Measurements from ENCODE around the gene PRPSAP1. TPM values are rescaled to one million over a fixed set of nuclear protein-coding genes. Genes with fewer than 3 reads are reported as not detected.

PRPSAP1 gene
- total RNA-seq, 2 experiments from 2014 or later = 28.1 to 29.9 TPM

DNA sequence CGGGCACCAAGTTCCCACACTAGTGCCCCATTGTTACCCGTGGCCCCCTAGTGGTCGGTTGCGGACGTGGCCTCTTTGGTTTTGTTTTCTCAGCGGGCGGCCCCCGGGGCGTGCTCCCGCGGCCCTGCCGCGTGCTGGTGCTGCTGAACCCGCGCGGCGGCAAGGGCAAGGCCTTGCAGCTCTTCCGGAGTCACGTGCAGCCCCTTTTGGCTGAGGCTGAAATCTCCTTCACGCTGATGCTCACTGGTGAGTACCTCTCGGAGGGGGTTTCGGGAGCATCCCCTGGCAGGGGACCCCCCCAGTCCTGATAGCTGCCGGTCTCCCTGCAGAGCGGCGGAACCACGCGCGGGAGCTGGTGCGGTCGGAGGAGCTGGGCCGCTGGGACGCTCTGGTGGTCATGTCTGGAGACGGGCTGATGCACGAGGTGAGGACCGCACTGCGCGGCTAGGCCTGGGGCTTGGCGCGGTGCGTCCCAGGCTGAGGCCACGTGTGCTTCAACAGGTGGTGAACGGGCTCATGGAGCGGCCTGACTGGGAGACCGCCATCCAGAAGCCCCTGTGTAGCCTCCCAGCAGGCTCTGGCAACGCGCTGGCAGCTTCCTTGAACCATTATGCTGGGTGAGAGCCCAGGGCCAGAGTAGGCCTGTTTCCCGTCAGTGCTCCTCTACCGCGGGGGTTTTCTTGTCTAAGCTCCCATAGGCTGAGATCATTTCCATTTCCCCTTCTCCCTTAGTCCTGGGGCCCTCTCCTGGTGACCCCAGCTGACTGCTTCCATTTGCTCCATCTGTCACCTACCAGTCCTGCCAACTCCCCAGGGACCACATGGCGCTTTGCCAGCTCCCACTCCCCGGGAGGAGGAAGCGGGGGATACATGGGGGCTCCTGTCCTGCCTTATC, 32.4 kb upstream of the PRPSAP1 start:
- intact Hi-C loops (cut with micrococcal nuclease) = loop anchor here (5.0 kb wide), 1 partner anchor 79 kb away; the partner anchor contains the start of gene QRICH2
- TF ChIP-seq, protein P1, sequence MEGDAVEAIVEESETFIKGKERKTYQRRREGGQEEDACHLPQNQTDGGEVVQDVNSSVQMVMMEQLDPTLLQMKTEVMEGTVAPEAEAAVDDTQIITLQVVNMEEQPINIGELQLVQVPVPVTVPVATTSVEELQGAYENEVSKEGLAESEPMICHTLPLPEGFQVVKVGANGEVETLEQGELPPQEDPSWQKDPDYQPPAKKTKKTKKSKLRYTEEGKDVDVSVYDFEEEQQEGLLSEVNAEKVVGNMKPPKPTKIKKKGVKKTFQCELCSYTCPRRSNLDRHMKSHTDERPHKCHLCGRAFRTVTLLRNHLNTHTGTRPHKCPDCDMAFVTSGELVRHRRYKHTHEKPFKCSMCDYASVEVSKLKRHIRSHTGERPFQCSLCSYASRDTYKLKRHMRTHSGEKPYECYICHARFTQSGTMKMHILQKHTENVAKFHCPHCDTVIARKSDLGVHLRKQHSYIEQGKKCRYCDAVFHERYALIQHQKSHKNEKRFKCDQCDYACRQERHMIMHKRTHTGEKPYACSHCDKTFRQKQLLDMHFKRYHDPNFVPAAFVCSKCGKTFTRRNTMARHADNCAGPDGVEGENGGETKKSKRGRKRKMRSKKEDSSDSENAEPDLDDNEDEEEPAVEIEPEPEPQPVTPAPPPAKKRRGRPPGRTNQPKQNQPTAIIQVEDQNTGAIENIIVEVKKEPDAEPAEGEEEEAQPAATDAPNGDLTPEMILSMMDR (IDR thresholded peaks at IDR 0.05) = peak; percentile 21
- peaks cover 3% of the 10 kb centered on the region for H3K4me1 Mint-ChIP-seq (ENCODE audit: low read depth)
- peak; percentile 22 for ATAC-seq
- H3K36me3 Mint-ChIP-seq (ENCODE audit: low read depth) = peaks cover 7% of the 10 kb centered on the region
- POLR2A ChIA-PET = interaction anchor here (0.9 to 5.1 kb wide), 11 partner anchors 19 to 278 kb away, joined by 3 to 42 read pairs (median 4); partner anchors contain the start of genes PRPSAP1 and RHBDF2
- peak; percentile 93 for DNase-seq
- H3K4me3 Mint-ChIP-seq = peak overlapping the region; percentile 67
- no peak overlapping the region for H3K27ac Mint-ChIP-seq
- CTCF ChIA-PET = interaction anchor here (0.7 to 10.8 kb wide), 28 partner anchors 11 to 509 kb away, joined by 3 to 135 read pairs (median 4); partner anchors contain the start of genes PRPSAP1 and QRICH2
- no peaks in the 10 kb centered on the region for H3K9me3 Mint-ChIP-seq
- no peaks in the 10 kb centered on the region for H3K27me3 Mint-ChIP-seq

DNA sequence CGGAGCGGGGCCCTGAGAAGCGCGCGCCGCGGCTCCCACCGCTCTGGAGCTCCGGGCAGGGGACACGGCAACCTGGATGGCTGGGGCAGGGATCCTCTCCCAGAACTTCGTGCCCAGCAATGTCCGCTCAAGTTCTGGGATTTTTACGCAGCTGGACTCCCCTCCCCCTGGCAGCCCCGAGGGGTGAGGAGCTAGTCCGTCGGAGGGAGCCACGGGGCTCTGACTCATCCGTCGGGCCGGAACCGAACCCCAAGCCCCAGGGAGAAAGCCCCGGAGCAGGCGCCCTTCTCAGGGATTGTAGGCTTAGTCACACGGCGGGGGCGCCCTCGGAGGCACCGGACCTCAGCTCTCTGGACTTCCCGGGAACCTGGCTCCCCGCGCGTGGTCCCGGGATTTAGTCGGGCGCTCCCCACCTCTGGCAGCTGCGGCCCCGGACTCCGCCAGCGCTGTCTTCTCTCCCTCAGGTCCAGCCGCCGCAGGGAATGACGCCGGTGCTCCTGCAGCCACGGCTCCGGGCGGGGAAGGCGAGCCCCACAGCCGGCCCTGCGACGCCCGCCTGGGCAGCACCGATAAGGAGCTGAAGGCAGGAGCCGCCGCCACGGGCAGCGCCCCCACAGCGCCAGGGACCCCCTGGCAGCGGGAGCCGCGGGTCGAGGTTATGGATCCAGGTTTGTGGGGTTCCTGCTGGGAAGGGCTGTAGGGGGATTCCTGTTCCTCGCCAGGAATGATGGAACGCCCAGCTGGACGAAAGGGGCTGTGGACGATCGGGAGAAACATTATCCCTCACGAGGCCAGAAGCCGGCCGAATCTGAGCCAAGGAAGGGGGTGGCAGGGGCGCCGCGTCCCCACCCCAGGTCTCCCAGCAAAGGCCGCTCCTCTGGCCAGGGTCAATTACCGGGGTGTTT, 31.5 kb upstream of the PRPSAP1 start:
- H3K4me3 Mint-ChIP-seq = peak overlapping the region; percentile 67
- POLR2A ChIA-PET = interaction anchor here (0.5 to 5.1 kb wide), 17 partner anchors 13 to 489 kb away, joined by 3 to 42 read pairs (median 3); partner anchors contain the start of genes PRPSAP1 and RHBDF2
- no peak overlapping the region for H3K27ac Mint-ChIP-seq
- H3K36me3 Mint-ChIP-seq (ENCODE audit: low read depth) = peaks cover 7% of the 10 kb centered on the region
- intact Hi-C loops (cut with micrococcal nuclease) = loop anchor here (5.0 kb wide), 1 partner anchor 78 kb away; the partner anchor contains the start of gene QRICH2
- CTCF ChIA-PET = interaction anchor here (0.7 to 10.8 kb wide), 38 partner anchors 10 to 508 kb away, joined by 3 to 135 read pairs (median 4); partner anchors contain the start of genes PRPSAP1 and QRICH2
- peaks cover 3% of the 10 kb centered on the region for H3K4me1 Mint-ChIP-seq (ENCODE audit: low read depth)
- ATAC-seq = no peak
- peak; percentile 60 for DNase-seq
- TF ChIP-seq, protein P1 (IDR thresholded peaks at IDR 0.05) = peak; percentile 91
- H3K27me3 Mint-ChIP-seq = no peaks in the 10 kb centered on the region
- H3K9me3 Mint-ChIP-seq = no peaks in the 10 kb centered on the region

DNA sequence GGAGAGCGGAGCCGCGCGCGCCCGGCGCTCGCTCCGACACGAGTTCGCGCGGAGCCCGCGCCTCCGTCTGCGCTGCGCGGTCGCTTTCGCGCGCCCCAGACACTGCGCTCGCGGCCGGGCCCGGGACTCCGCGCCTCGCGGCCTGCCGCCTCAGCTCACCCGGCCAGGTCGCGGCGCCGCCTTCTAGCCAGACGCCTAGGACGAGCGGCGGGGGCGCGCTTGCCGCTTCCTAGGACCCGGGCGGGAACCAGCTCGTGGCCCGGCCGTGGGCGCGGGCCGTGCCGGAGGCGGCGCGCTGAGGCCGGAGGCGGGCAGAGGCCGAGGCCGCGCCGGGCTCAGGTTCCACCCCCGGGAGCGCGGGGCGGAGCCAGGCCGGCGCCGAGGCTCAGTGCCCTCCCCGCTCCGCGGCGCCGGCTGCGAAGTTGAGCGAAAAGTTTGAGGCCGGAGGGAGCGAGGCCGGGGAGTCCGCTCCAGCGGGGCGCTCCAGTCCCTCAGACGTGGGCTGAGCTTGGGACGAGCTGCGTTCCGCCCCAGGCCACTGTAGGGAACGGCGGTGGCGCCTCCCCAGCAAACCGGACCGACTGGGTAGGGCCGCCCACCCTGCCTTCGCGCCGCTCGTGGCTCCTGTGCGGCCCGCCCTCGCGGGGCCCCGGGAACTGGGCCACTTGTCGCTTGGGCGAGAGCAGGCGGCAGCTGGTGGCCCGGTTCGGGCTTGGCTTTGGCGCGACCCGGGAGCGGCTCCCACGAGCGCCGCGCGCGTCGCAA, 30.7 kb upstream of the PRPSAP1 start, which contains the start of gene SPHK1:
TSS of gene SPHK1 (plus strand) at position 388 of the 765 bp plus-strand sequence. CDS start 1,036 bp downstream, outside the sequence.
- DNase-seq (peak; percentile 77), ATAC-seq (peak; percentile 72)
- H3K4me1 Mint-ChIP-seq (ENCODE audit: low read depth) = peaks cover 3% of the 10 kb centered on the region
- peak within 1 kb of the TSS; percentile 77 for H3K4me3 Mint-ChIP-seq
- POLR2A ChIA-PET = interaction anchor here (0.6 to 5.1 kb wide), 15 partner anchors 14 to 502 kb away, joined by 3 to 42 read pairs (median 3); partner anchors contain the start of genes PRPSAP1 and RHBDF2
- intact Hi-C loops (cut with micrococcal nuclease) = no loop called here
- no peaks in the 10 kb centered on the region for H3K27me3 Mint-ChIP-seq
- H3K27ac Mint-ChIP-seq = peak within 1 kb of the TSS; percentile 93
- TF ChIP-seq, protein P1 (IDR thresholded peaks at IDR 0.05) = peak; percentile 15
- H3K36me3 Mint-ChIP-seq (ENCODE audit: low read depth) = peaks cover 7% of the 10 kb centered on the region
- no peaks in the 10 kb centered on the region for H3K9me3 Mint-ChIP-seq
- CTCF ChIA-PET = interaction anchor here (0.8 to 10.8 kb wide), 28 partner anchors 9 to 451 kb away, joined by 3 to 135 read pairs (median 4); partner anchors contain the start of genes PRPSAP1 and QRICH2

DNA sequence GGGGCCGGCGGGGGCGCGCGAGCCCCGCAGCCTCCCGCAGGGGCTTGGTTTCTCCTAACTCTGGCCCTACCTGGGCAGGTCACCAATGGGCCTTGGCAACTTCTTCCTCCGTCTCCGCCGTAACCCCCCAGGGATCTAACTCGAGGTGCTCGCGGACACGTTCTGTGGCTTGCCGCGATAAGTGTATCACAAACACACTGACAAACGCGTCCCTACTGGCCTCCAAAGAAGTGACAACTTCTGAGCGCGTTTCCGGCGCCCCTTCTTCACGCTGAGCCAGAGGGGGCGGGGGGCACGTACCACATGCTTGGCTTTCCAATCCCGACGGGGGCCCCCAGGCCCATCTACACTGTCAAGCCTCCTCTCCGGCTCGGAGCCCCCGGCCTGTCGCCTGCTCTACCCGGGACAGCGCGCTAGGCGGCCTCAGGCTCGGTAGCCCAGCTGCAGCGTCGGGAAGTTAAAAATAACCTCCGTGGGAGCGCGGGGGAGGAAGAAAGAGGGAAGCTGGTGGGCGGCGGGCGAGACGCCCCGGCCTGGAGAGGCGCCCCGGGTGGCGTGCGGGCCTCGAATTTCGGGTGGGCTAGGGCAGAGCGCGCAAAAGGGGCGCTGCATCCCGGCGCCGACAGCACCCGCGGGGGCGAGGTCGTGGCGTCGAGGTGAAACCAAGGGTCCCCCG, 30.0 kb upstream of the PRPSAP1 start:
- Mint-ChIP-seq H3K4me3 (peak overlapping the region; percentile 77), H3K27ac (peak overlapping the region; percentile 93), H3K27me3 (no peaks in the 10 kb centered on the region), H3K4me1 (ENCODE audit: low read depth) (peaks cover 3% of the 10 kb centered on the region), H3K36me3 (ENCODE audit: low read depth) (peaks cover 7% of the 10 kb centered on the region), H3K9me3 (no peaks in the 10 kb centered on the region)
- intact Hi-C loops (cut with micrococcal nuclease) = no loop called here
- TF ChIP-seq, protein P1 (IDR thresholded peaks at IDR 0.05) = peak; percentile 58
- ATAC-seq = peak; percentile 38
- ChIA-PET CTCF (interaction anchor here (0.9 to 10.8 kb wide), 11 partner anchors 9 to 369 kb away, joined by 3 to 135 read pairs (median 9); partner anchors contain the start of genes PRPSAP1 and QRICH2), POLR2A (interaction anchor here (0.8 to 5.1 kb wide), 8 partner anchors 14 to 501 kb away, joined by 3 to 42 read pairs (median 4); partner anchors contain the start of genes PRPSAP1 and RHBDF2)
- peak; percentile 82 for DNase-seq

All from activated CD8-positive, alpha-beta T cell treated with anti-CD3 and anti-CD28 coated beads for 36 hours (primary cell).